Testis (tissue), 3 donors: Measurements from ENCODE around the gene NEO1. TPM values are rescaled to one million over a fixed set of nuclear protein-coding genes. Genes with fewer than 3 reads are reported as not detected.
A peak's percentile ranks its signal among the peaks of the same experiment; 100 is the strongest.

ENCODE experiments used
- DNase-seq: peaks from one replicate; pipeline ENCODE4 v3.0.0-alpha.2; 2019
- H3K27ac ChIP-seq, 2 donors: fragments of 200-600 bp; sonication (generic); one replicate each; pipeline ENCODE4 v1.5.1; 2019
- H3K27me3 ChIP-seq: fragments of 200-600 bp; sonication (generic); one replicate; pipeline ENCODE4 v1.5.1; 2019
- H3K36me3 ChIP-seq: fragments of 200-600 bp; sonication (generic); one replicate; pipeline ENCODE4 v1.5.1; 2017; ENCODE audit warnings: low read depth; ENCODE audit errors: missing control alignments
- H3K4me1 ChIP-seq: fragments of 200-600 bp; sonication (generic); one replicate; pipeline ENCODE4 v1.5.1; 2019
- H3K4me3 ChIP-seq, 2 donors: fragments of 200-600 bp; sonication (generic); one replicate each; pipeline ENCODE4 v1.5.1; 2017 to 2019
- H3K9me3 ChIP-seq: fragments of 200-600 bp; sonication (generic); one replicate; pipeline ENCODE4 v1.5.1; 2017
- CTCF ChIP-seq, 3 experiments: fragments of 450-650 bp in 2 of 3; fragments of 200-600 bp in 1 of 3; sonication (generic) in 1 of 3; IDR thresholded peaks; one replicate each; pipeline ENCODE4 v1.5.1; 2016 to 2019; ENCODE audit warnings: antibody characterized with exemption in 3 of 3, mild to moderate bottlenecking in 2 of 3, moderate library complexity in 1 of 3
- POLR2A ChIP-seq: fragments of 450-650 bp; IDR thresholded peaks from one replicate; pipeline ENCODE4 v1.6.1; 2017; ENCODE audit warnings: antibody characterized with exemption, mild to moderate bottlenecking, moderate library complexity
- WGBS, 2 donors: methylation state at CpG; one replicate each; pipeline ENCODE4 v1.1.5; 2018; 5-methylcytosine and 5-hydroxymethylcytosine counted together
- intact Hi-C: fragments of 100-400 bp; cut with DNase I; formaldehyde crosslinking; loops from one replicate; pipeline ENCODE4 v1.15.1; 2023; ENCODE audit warnings: low total_unique reads
- polyA plus RNA-seq: library from polyadenylated mRNA; stranded (reverse); fragments of 350-450 nt; fragmentation: Illumina TruSeq; extraction: RNeasy Lipid Tissue Mini Kit (QIAGEN cat#74804); gene quantifications from one replicate; pipeline ENCODE4 v1.2.3, GENCODE V29; 2014; ENCODE audit warnings: low read depth, low replicate concordance; ENCODE audit not compliant: insufficient read depth
- total RNA-seq, 2 donors: library from RNA; depleted of rRNA; stranded (reverse); fragments of >200 nt; gene quantifications; one replicate each; pipeline ENCODE4 v1.2.3, GENCODE V29; 2016

The NEO1 gene
- total and polyA plus RNA-seq, 3 donors from 2014 or later = 42.2 to 57.4 (median 50.2) TPM

- no peak for DNase-seq
Observed at GRCh38 chr15:73308305-73308704, 256.0 kb downstream of the NEO1 start.

GRCh38 chr15:73313861-73314260 lies 261.6 kb downstream of the NEO1 start:
- no peaks in the 10 kb centered on the region for H3K36me3 ChIP-seq
- TF ChIP-seq CTCF (IDR thresholded peaks at IDR 0.05) = no peak
- no peak for TF ChIP-seq POLR2A
- WGBS, 2 donors = 63 to 74% methylated on average over 2 of the region's 2 CpGs
- no peaks in the 10 kb centered on the region for H3K4me1 ChIP-seq
- H3K27me3 ChIP-seq = no peaks in the 10 kb centered on the region
- H3K27ac ChIP-seq = no peak overlapping the region
- intact Hi-C loops = no loop called here
- H3K9me3 ChIP-seq = no peaks in the 10 kb centered on the region
- DNase-seq = no peak
- no peak overlapping the region for H3K4me3 ChIP-seq

More at GRCh38 chr15:73308305-73308704, 256.0 kb downstream of the NEO1 start:
- H3K27me3 ChIP-seq = no peaks in the 10 kb centered on the region
- intact Hi-C loops = no loop called here
- no peaks in the 10 kb centered on the region for H3K36me3 ChIP-seq
- H3K9me3 ChIP-seq = no peaks in the 10 kb centered on the region
- 87% methylated on average over 8 of the region's 8 CpGs for WGBS, 2 donors
- no peak overlapping the region for H3K4me3 ChIP-seq
- TF ChIP-seq POLR2A = no peak
- TF ChIP-seq CTCF (IDR thresholded peaks at IDR 0.05) = no peak
- no peaks in the 10 kb centered on the region for H3K4me1 ChIP-seq
- H3K27ac ChIP-seq = no peak overlapping the region

GRCh38 chr15:73317651-73318462 lies 265.6 kb downstream of the NEO1 start:
- WGBS, 2 donors = 81 to 83% methylated on average over 16 of the region's 16 CpGs
- Histone ChIP-seq H3K27me3 (no peaks in the 10 kb centered on the region), H3K9me3 (no peaks in the 10 kb centered on the region), H3K4me1 (no peaks in the 10 kb centered on the region), H3K4me3 (no peak overlapping the region), H3K27ac (no peak overlapping the region), H3K36me3 (no peaks in the 10 kb centered on the region)
- intact Hi-C loops = no loop called here
- no peak for DNase-seq
- TF ChIP-seq POLR2A (no peak), CTCF (IDR thresholded peaks at IDR 0.05) (no peak)

GRCh38 chr15:73318463-73319351 lies 266.4 kb downstream of the NEO1 start:
- no peaks in the 10 kb centered on the region for H3K27me3 ChIP-seq

More at GRCh38 chr15:73318463-73319351, 266.4 kb downstream of the NEO1 start:
- Histone ChIP-seq H3K36me3 (no peaks in the 10 kb centered on the region), H3K27ac (no peak overlapping the region), H3K4me3 (no peak overlapping the region), H3K4me1 (no peaks in the 10 kb centered on the region), H3K9me3 (no peaks in the 10 kb centered on the region)
- DNase-seq = peak; percentile 54
- intact Hi-C loops = no loop called here
- WGBS, 2 donors = 24 to 35% methylated on average over 15 to 35 of the region's 42 CpGs
- TF ChIP-seq CTCF (IDR thresholded peaks at IDR 0.05) = no peak
- no peak for TF ChIP-seq POLR2A
